Stimulated activated CD8-positive, alpha-beta memory T cell treated with anti-CD3 and anti-CD28 coated beads, Interleukin-15, amount 100 ng/mL, for 24 hours (primary cell): ENCODE results near the gene ZSWIM4.

Experiments used
- DNase-seq: peaks from one replicate; pipeline ENCODE4 v3.0.0-alpha.2; 2020; ENCODE audit warnings: low read depth

ZSWIM4 gene

GRCh38 chr19:13835791-13836723, 40.8 kb downstream of the ZSWIM4 start:
- DNase-seq, result no peak

DNA sequence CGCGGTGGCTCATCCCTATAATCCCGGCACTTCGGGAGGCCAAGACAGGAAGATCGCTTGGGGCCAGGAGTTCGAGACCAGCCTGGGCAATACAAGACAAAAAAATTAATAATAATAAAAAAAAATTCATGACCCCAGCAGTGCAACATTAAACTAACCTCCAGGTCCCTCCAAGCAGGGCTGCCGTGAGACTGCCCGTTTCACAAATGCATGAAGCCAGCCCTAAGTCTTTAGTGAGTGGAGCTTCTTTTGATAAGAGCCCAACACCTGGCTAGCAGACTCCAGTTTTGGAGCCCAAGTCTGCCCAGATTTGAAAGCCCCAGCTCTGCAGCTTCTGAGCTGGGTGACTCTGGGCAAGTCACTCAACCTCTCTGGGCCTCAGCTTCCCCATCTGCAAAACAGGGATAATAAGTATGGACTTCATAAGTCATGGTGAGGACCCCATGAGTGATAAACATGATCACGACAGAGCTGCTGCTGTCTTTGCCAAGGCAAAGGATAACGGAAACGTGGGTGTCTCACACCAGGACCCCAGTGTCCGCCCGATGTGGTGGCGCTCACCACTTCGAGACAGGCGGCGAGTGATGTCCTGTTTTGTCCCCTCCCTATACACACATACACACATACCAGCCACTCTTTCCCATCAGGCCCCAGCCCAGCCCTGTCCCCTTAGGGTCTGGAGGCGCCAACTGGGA, 43.3 kb downstream of the ZSWIM4 start:
- no peak for DNase-seq

DNA sequence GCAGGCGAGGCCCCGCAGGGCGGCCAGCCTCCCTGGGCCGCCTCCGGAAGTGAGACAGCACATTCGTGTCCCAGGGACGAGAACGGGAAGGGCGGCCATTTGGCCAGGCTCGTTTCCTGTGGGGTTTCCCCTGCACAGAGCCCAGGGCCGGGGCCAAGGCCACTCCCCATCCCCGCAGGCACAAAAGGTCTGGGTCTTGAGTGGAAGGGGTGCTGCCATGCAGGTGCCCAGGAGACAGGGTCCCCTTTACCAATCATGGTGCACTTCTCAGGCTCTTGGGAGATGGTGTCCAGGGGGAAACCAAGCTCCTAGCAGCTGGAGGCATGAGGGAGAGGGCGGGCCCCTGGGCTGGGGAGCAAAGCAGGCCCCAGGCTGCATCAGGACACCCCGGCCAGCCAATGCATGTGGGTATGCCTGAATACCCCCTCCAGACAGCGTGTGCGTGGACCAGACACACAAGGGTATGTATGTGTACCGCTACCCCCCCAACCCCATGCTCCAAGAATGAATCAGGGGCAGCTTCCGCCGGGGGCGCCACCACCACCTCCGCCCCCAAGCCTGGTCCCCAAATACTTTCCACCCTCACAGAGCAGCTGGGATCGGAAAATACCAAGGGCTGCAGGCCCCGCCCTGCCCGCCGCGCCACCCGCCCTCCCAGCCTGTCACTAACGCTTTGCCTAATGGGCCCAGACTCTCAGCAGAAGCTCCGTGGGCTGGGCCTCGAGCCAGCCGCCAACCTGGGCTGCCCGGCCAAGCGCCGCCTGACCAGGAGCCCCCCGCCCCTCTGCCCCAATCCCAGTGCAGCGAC, 44.1 kb downstream of the ZSWIM4 start:
- DNase-seq, result peak; percentile 58

DNA sequence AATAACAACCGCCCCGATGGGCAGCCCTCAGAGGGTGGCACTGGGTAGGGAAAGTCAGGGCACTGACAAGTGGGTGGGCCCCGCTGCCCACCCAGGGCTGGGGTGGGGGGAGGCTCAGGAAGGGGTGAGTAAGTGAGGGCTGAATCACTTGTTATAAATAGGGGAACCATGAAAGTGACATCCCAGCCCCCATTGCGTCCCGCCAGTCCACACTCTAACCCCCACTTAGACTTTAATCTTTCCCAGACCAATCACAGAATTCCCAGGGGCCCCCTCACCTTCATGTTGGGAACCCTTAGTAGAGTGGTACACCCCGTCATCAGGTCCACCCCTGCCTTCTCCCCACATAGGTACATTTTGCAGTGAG, 44.7 kb downstream of the ZSWIM4 start:
- DNase-seq, result no peak

DNA sequence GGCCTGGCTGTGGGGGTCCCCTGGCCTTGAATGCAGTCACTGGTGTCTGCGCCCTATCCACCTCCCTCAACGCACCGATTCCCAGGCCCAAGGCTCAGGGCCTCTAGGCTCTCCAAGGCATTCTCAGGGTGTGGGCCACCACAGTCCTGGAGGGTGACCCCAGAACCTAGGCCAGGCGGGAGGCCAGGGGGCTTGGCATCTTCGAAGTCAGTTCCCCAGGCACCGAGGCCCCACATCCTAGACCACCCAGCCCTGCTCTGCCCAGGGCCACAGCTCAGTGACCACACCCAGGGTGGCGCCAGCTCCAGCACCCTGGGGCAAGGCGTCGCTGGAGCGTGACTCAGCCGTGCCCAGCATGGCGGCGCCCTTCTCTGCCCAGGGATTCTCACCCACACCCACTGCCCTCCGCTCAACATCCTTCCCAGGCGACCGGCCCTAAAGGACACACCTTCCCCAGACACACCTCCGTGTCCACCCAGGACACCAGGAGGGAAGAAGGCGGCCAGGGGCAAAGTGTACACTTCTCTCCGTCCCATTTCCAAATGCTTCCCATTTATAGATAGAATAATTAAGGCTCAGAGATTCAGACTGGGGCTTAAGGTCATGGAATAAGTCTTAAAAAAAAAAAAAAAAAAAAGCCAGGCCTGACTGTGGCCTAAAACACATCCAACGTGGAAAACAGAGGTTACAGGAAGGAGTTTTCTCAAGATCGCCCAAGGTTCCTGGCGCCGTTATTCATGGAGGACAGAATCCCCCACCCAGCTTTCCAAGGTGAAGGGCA, 45.3 kb downstream of the ZSWIM4 start:
- no peak for DNase-seq

DNA sequence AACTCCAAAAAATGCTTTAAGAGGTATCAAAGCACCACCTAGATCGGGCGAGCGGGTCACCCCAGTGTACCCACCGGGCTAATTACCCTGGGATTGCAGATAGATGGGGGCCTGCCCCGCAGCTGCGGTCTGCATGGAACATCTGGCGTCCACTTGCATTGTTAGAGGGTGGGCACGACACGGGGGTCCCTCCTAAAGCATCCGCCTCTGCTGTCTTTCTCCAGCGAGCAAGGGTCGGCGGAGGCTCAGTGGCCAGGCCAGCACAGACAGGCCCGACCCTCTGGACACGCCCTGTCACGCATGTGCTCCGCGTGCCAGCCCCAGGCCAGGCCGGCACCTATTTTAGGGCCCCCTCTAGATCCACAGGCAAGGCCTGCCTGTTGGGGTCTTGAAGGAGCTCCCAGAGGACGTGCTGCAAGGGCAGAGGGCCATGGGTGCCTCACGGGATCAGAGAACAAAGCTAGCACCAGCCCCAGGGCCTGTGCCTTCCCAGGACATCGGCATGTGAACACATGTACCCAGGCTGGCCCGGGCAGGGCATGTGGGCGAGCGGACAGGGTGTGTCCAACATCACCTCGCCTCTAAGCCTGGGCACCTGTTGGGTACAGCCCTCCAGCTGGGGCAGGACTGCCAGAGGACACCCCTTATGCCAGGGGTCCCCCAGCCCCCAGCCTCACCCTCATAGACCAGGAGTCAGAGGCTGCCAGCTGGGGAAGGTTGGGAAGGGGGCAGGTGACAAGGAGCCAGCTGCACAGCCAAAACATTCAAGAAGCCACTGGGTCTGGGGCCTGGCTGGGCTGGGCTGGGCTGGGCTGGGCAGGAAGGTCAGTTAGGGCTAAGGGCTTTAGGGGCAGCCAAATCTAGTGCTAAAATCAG, 46.1 kb downstream of the ZSWIM4 start:
- DNase-seq, result no peak

GRCh38 chr19:13841962-13842290, 46.7 kb downstream of the ZSWIM4 start:
- no peak for DNase-seq

- no peak for DNase-seq
Observed at GRCh38 chr19:13842291-13843103, 47.3 kb downstream of the ZSWIM4 start.

- DNase-seq, result no peak
Observed at GRCh38 chr19:13843104-13843921, 48.1 kb downstream of the ZSWIM4 start.

DNA sequence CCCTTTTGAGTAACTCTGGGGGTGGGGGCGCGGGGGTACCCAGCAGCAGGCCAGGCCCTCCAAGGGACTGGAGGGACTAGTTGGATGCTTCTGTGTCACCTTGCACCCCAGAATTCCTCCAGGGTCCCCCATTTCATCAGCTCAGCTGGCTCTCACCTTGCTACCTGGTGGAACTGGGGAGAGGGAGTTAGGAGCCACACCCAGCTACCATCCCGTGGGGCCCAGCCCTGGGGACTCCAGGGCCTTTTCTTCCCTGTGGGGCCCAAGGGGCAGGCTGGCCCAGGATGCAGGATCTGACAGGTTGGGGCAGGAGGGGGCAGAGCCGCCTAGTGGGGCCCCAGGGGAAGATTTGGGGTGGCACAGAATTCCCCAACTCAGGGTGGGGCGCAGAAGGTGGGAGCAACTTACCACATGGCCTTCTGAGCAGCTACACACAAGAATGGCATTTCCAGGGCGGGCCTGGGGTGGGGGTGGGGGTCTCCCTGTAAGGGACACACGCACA, 48.9 kb downstream of the ZSWIM4 start:
- DNase-seq, result no peak

DNA sequence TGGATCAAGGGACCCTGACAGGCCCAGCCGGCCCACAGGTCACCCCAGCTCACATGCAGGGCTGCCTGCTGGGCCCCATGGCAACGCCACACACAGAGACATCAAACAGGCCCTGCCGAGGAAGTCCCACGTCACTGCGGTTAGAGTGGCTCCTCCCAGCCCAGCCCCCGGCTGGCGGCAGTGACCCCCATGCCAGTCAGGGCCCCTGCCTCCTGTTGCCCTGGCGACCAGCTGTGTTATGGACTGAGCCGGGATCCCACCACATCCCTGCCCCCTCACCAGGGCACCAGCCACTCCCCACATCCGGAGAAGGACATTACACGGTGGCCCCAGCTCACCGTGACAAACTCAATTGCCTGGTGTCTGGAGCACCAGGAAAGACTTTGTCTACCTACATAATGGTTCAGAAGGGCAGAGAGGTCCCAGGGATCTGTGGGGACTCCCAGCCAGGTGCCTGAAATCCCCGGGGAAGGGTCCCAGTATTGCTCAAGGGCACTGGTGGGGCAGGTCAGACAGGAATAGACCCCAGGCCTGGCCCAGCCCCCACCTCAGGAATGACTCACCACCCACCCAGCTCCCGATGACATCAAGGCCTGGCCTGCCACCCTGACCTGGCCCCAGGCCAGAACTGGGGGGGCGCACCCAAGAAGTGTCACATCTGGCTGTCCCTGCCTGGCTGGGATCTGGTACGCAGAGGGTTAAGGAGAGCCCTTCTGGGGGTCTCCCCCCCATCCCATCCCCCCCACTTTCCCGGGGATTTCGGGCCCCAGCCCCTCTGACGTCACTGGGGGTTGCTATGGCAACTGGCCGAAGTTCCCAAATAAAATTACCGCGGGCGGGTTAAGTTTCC, 51.5 kb downstream of the ZSWIM4 start:
- peak; percentile 77 for DNase-seq

- no peak for DNase-seq
Observed at GRCh38 chr19:13847407-13848339, 52.4 kb downstream of the ZSWIM4 start.

GRCh38 chr19:13848340-13848677, 53.1 kb downstream of the ZSWIM4 start:
- no peak for DNase-seq

- no peak for DNase-seq
Observed at GRCh38 chr19:13848798-13849676, 53.8 kb downstream of the ZSWIM4 start.

DNA sequence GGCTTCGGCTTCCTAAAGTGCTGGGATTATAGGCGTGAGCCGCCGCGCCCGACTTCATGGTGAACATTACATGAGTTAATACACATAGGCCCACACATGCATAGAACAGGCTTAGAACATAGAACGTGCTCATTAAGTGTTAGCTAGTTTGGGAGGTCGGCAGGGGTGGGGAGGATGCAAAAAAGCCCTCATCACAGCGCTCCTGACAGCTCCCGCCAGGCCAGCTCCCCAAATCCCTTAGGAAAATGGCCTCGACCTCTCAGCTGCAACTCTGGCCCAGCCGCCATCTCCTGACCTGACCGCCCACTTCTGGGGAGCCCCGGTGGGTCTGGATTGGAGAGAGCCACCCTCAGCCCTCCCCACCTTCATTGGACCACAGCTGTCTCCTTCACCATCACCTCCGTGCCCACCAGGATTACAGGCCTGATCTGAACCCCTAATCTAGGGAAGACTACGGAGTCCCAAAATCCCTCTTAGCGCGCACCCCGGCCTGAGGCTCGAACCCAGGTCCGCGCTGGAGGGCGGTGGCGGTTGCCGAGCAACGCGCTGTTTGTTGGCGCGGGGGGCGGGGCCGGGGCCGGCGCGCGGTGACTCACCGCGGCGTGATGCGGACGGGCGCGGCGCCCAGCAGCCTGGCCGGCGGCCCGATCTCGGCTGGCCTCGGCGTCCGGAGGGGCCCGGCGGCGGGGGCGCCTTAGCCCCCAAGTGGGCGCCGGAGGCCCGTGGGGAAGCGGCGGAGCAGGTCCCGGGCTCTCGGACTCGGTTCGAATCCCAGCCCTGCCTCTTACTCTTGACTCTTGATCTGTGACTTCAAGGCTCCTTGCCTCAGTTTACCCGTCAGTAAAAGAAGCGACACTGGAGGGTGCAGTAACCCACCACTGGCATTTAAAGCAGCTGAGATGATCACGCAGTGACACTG, 55.0 kb downstream of the ZSWIM4 start:
- peak; percentile 66 for DNase-seq
